IMR-90 (cell line): ENCODE results near the gene NTRK2. TPM values are rescaled to one million over a fixed set of nuclear protein-coding genes. Genes with fewer than 3 reads are reported as not detected.

Experiments
- ATAC-seq: fragments of 200-7000 bp; cut with Tn5 transposase; 2 replicates; pipeline ENCODE4 v1.9.1; 2020; ENCODE audit warnings: low read depth, mild to moderate bottlenecking, moderate library complexity
- BruUV-seq: library from RNA; stranded (reverse); fragments of 400-500 nt; replicated peaks from 2 replicates; lab custom pipeline; 2021; lab: Mats Ljungman, UMichigan
- CTCF ChIA-PET: fragments of 300-600 bp; formaldehyde crosslinking; extraction: SDS; loops from one replicate; lab custom pipeline; 2021; ENCODE audit warnings: antibody characterized with exemption; lab: Yijun Ruan, JAX
- POLR2A ChIA-PET: fragments of 300-600 bp; sonication (Branson Sonifier 250); formaldehyde crosslinking; loops from one replicate; lab custom pipeline; 2022; ENCODE audit warnings: antibody characterized with exemption; ENCODE audit not compliant: unreplicated experiment; lab: Charles Lee
- DNase-seq: peaks from one replicate; pipeline ENCODE4 v3.0.0; 2013
- H2AFZ ChIP-seq: replicated peaks from 2 replicates; pipeline ENCODE3; 2013; ENCODE audit warnings: low read length, mild to moderate bottlenecking; ENCODE audit not compliant: poor library complexity
- H2AK5ac ChIP-seq: 2 replicates; pipeline ENCODE4 v1.6.1; 2013; ENCODE audit warnings: low read depth, low read length, inconsistent platforms
- H2AK9ac ChIP-seq: replicated peaks from 2 replicates; pipeline ENCODE3; 2013; ENCODE audit warnings: mild to moderate bottlenecking, low read depth, low read length, moderate library complexity; ENCODE audit not compliant: poor library complexity
- H2BK120ac ChIP-seq: 2 replicates; pipeline ENCODE4 v1.6.1; 2013; ENCODE audit warnings: low read depth, low read length, inconsistent platforms
- H2BK15ac ChIP-seq: 3 replicates; pipeline ENCODE4 v1.6.1; 2013; ENCODE audit warnings: low read depth, low read length, inconsistent platforms
- H2BK20ac ChIP-seq: 2 replicates; pipeline ENCODE4 v1.6.1; 2013; ENCODE audit warnings: low read depth, mild to moderate bottlenecking, inconsistent platforms, low read length, moderate library complexity
- H2BK5ac ChIP-seq: 2 replicates; pipeline ENCODE4 v1.6.1; 2013; ENCODE audit warnings: mild to moderate bottlenecking, low read depth, low read length, inconsistent platforms; ENCODE audit not compliant: poor library complexity, severe bottlenecking
- H3K14ac ChIP-seq: replicated peaks from 2 replicates; pipeline ENCODE4 v1.6.1; 2013; ENCODE audit warnings: low read depth, low read length, inconsistent platforms
- H3K18ac ChIP-seq: 2 replicates; pipeline ENCODE4 v1.6.1; 2013; ENCODE audit warnings: low read depth, low read length, control low read depth
- H3K23ac ChIP-seq: 2 replicates; pipeline ENCODE4 v1.6.1; 2013; ENCODE audit warnings: low read depth, low read length, inconsistent platforms
- H3K27ac ChIP-seq: 2 replicates; pipeline ENCODE4 v1.5.1; 2013; ENCODE audit warnings: mild to moderate bottlenecking, control low read depth, low read length; ENCODE audit not compliant: insufficient read depth
- H3K27me3 ChIP-seq: 2 replicates; pipeline ENCODE4 v1.6.1; 2013; ENCODE audit warnings: low read length; ENCODE audit not compliant: control insufficient read depth, insufficient read depth
- H3K36me3 ChIP-seq: 2 replicates; pipeline ENCODE4 v1.6.1; 2013; ENCODE audit warnings: low read length, mixed read lengths; ENCODE audit not compliant: control insufficient read depth, insufficient read depth
- H3K4ac ChIP-seq: 2 replicates; pipeline ENCODE4 v1.6.1; 2013; ENCODE audit warnings: low read depth, low read length, inconsistent platforms
- H3K4me1 ChIP-seq: 2 replicates; pipeline ENCODE4 v1.6.1; 2013; ENCODE audit warnings: low read length, mixed read lengths; ENCODE audit not compliant: control insufficient read depth, insufficient read depth
- H3K4me2 ChIP-seq: 2 replicates; pipeline ENCODE4 v1.6.1; 2013; ENCODE audit warnings: low read depth, mild to moderate bottlenecking, control low read depth, low read length, moderate library complexity
- H3K4me3 ChIP-seq: 2 replicates; pipeline ENCODE4 v1.5.1; 2013; ENCODE audit warnings: low read depth, mild to moderate bottlenecking, control low read depth, low read length, moderate library complexity; ENCODE audit not compliant: insufficient read depth
- H3K56ac ChIP-seq: 2 replicates; pipeline ENCODE4 v1.6.1; 2013; ENCODE audit warnings: low read length, inconsistent platforms; ENCODE audit not compliant: insufficient read depth; ENCODE audit errors: extremely low read depth
- H3K79me1 ChIP-seq, 2 experiments: 2 replicates each; pipeline ENCODE4 v1.6.1; 2013; ENCODE audit warnings: low read length in 2 of 2, inconsistent platforms in 1 of 2, low read depth in 1 of 2
- H3K9ac ChIP-seq: 2 replicates; pipeline ENCODE4 v1.6.1; 2013; ENCODE audit warnings: low read depth, low read length, control low read depth
- H3K9me1 ChIP-seq: 2 replicates; pipeline ENCODE4 v1.6.1; 2013; ENCODE audit warnings: low read length, inconsistent platforms; ENCODE audit not compliant: insufficient read depth
- H3K9me3 ChIP-seq: 2 replicates; pipeline ENCODE4 v1.6.1; 2013; ENCODE audit warnings: low read length; ENCODE audit not compliant: control insufficient read depth, insufficient read depth
- H4K20me1 ChIP-seq: 2 replicates; pipeline ENCODE4 v1.6.1; 2013; ENCODE audit warnings: low read length, inconsistent platforms; ENCODE audit not compliant: insufficient read depth
- H4K5ac ChIP-seq: 2 replicates; pipeline ENCODE4 v1.6.1; 2013; ENCODE audit warnings: mild to moderate bottlenecking, low read depth, low read length, control low read depth
- H4K8ac ChIP-seq, 2 experiments: 2 replicates each; pipeline ENCODE4 v1.6.1; 2013; ENCODE audit warnings: low read depth in 2 of 2, low read length in 2 of 2, control low read depth in 1 of 2, inconsistent platforms in 1 of 2
- H4K91ac ChIP-seq: 2 replicates; pipeline ENCODE4 v1.6.1; 2013; ENCODE audit warnings: low read depth, low read length, inconsistent platforms; ENCODE audit not compliant: insufficient read depth
- BHLHE40 ChIP-seq: fragments of 150-350 bp; IDR thresholded peaks from 2 replicates; pipeline ENCODE4 v1.6.1; 2016; ENCODE audit warnings: mild to moderate bottlenecking, low read depth, low read length
- CEBPB ChIP-seq: IDR thresholded peaks from 2 replicates; pipeline ENCODE4 v1.6.1; 2012; ENCODE audit warnings: low read depth, low read length, improper control_type of control experiment
- CHD1 ChIP-seq: IDR thresholded peaks from 2 replicates; pipeline ENCODE4 v1.6.1; 2012; ENCODE audit warnings: low read depth, low read length, improper control_type of control experiment
- FOS ChIP-seq: fragments of 150-350 bp; IDR thresholded peaks from 2 replicates; pipeline ENCODE4 v1.6.1; 2016; ENCODE audit warnings: low read depth, low read length
- MAZ ChIP-seq: IDR thresholded peaks from 2 replicates; pipeline ENCODE4 v1.6.1; 2012; ENCODE audit warnings: low read depth, mild to moderate bottlenecking, low read length, improper control_type of control experiment, moderate library complexity, borderline replicate concordance
- MXI1 ChIP-seq: IDR thresholded peaks from 2 replicates; pipeline ENCODE4 v1.6.1; 2012; ENCODE audit warnings: low read depth, mild to moderate bottlenecking, low read length, moderate library complexity, borderline replicate concordance
- POLR2A ChIP-seq: IDR thresholded peaks from 2 replicates; pipeline ENCODE4 v1.6.1; 2012; ENCODE audit warnings: mild to moderate bottlenecking, low read depth, low read length
- RFX5 ChIP-seq: IDR thresholded peaks from 2 replicates; pipeline ENCODE4 v1.8.0; 2012; ENCODE audit warnings: low read depth, mild to moderate bottlenecking, low read length, moderate library complexity
- WGBS, 2 experiments: methylation state at CpG; one replicate each; pipeline versions ENCODE4 v1.1.5 to v1.1.7; 2013; ENCODE audit warnings: missing lambda C conversion rate in 2 of 2; ENCODE audit not compliant: insufficient read length in 1 of 2; ENCODE audit errors: extremely low coverage in 2 of 2; 5-methylcytosine and 5-hydroxymethylcytosine counted together
- dilution Hi-C: fragments of 300-500 bp; cut with HindIII; formaldehyde crosslinking; loops from one replicate; pipeline ENCODE4 v1.14.3; 2018; ENCODE audit warnings: low sequenced_read_pairs; ENCODE audit not compliant: unreplicated experiment
- in situ Hi-C: fragments of 300-500 bp; cut with MboI; formaldehyde crosslinking; loops from 3 replicates; pipeline ENCODE4 v1.14.3; 2019; ENCODE audit warnings: low sequenced_read_pairs, inconsistent platforms, mixed read lengths
- intact Hi-C: fragments of 100-400 bp; cut with micrococcal nuclease; formaldehyde crosslinking; loops from 2 replicates; pipeline ENCODE4 v1.10.0; 2022
- polyA plus RNA-seq, 3 experiments: library from polyadenylated mRNA; depleted of rRNA; stranded (reverse); fragments of >200 nt; gene quantifications; 2 replicates each; pipeline ENCODE4 v1.2.3, GENCODE V29; 2012; ENCODE audit warnings: low replicate concordance in 1 of 3
- total RNA-seq: library from RNA; depleted of rRNA; stranded (reverse); fragments of >200 nt; gene quantifications from 2 replicates; pipeline ENCODE4 v1.2.3, GENCODE V29; 2012

NTRK2 gene
- total and polyA plus RNA-seq, 2 of the 4 experiments (the other 2 are of a cell fraction), result under 0.01 to 0.02 TPM

DNA sequence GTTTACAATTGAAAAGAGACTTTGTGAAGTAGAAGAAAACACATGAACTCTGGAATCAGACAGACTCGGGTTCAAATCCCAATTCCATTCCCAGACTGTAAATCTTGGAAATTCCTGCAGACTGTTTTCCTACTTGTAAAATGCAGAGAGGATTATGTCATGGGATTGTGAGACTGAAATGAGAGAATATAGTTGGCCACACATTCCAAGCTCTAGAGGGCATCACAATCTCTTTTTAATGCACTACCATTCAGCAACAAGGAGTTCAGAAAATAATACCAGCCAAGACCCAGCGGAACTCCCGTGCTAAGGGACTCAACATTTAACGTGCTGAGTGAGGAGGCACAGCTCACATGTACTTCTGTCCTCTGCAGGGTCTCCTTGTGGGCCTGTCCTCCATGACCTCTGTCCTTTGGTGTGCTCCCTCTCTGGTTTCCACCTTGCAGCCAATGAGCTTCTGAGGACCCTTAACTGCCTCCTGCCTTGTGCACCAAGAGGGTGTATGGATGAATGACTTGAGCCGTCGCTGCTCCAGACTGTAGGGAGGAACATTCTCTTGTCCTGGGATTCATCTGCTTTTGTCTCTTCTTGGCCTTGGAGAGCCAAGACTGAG lies 263.5 kb downstream of the NTRK2 start:
- Histone ChIP-seq H2AFZ (no peak overlapping the region), H3K4me2 (no peak overlapping the region), H3K23ac (no peak overlapping the region), H2AK5ac (no peak overlapping the region), H3K4me3 (no peak overlapping the region), H2BK15ac (no peak overlapping the region), H4K91ac (no peak overlapping the region), H3K27me3 (no peaks in the 10 kb centered on the region), H4K5ac (no peak overlapping the region), H2BK120ac (no peak overlapping the region), H3K27ac (no peak overlapping the region), H2BK5ac (no peak overlapping the region), H3K4me1 (no peaks in the 10 kb centered on the region), H3K9me1 (no peaks in the 10 kb centered on the region), H3K14ac (no peak overlapping the region), H3K36me3 (no peaks in the 10 kb centered on the region), H3K79me1 (no peaks in the 10 kb centered on the region), H2BK20ac (no peak overlapping the region), H3K9me3 (peaks cover 15% of the 10 kb centered on the region), H3K9ac (no peak overlapping the region), H3K4ac (no peak overlapping the region), H4K8ac (no peak overlapping the region), H4K20me1 (no peaks in the 10 kb centered on the region), H3K18ac (no peak overlapping the region), H3K56ac (no peak overlapping the region), H2AK9ac (no peak overlapping the region)
- TF ChIP-seq BHLHE40, result no peak
- no peak for TF ChIP-seq CEBPB
- no peak for TF ChIP-seq RFX5
- no peak for TF ChIP-seq MAZ
- no peak for TF ChIP-seq CHD1
- TF ChIP-seq MXI1, result no peak
- no peak for TF ChIP-seq FOS
- TF ChIP-seq POLR2A, result no peak
- dilution Hi-C loops, result no loop called here
- intact Hi-C loops, result no loop called here
- in situ Hi-C loops, result no loop called here
- DNase-seq, result no peak
- WGBS, 2 experiments, result no CpG with 5 or more reads among the region's 6 CpGs
- BruUV-seq, result no TSS peak
- ChIA-PET CTCF (no interaction called here), POLR2A (no interaction called here)
- no peak for ATAC-seq
